ENCODE results near the gene LHX2.

LHX2 gene

DNA sequence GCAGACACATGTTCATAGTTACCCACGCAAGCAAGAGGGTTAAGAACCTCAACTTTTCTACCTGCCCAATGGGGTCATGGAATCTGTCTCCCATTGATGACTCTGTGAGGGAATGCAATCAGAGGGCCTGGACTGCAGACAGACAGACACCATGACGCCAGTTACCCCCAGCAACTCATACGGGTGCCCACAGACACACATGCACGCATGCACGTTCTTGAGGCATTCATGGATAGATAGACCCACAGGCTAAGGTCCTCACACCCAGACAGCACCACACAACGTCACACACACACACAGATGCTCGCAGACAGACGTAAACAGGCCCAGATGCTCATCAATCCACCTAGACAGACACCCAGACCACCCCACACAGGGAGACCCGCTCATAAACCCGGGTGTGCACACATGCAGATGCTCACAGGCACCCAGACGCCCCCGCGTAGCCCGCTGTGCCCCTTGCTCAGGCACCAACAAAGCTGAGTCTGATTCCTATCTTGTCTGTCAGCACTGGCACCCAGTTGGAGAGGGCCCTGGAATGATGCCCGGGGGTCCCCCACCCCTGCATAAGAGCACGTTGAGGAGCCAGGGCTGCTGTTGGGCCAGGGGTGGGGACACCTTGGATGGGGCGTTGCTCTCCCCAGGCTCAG, 23.6 kb downstream of the LHX2 start:
- no peak for DNase-seq

DNA sequence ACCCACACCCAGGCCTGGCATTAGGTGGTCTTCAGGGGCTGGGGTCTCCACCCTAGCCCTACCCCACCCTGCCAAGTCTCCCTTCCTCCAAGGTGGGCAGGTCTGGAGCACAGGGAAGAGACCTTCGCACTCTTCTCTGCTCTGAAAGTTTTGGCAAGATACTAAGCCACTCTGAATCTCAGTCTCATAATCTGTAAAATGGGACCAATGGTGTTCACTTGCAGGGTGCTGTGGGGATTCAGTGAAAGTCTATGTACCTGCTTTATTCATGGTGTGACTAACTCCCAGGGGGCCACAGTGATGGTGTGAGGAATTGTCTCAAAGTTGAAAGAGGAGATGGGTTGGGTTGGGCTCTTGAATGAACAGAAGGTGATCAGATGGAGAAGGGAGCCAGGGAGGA, 25.0 kb downstream of the LHX2 start:
- DNase-seq: no peak

- DNase-seq: no peak
Observed at GRCh38 chr9:124037790-124038189, 26.2 kb downstream of the LHX2 start.

GRCh38 chr9:124038239-124038638, 26.7 kb downstream of the LHX2 start:
- no peak for DNase-seq

GRCh38 chr9:124038790-124039633, 27.4 kb downstream of the LHX2 start:
- no peak for DNase-seq

- DNase-seq: peak; percentile 2
Observed at GRCh38 chr9:124040186-124040931, 28.8 kb downstream of the LHX2 start.

- DNase-seq: no peak
Observed at GRCh38 chr9:124040935-124041816, 29.6 kb downstream of the LHX2 start.

DNA sequence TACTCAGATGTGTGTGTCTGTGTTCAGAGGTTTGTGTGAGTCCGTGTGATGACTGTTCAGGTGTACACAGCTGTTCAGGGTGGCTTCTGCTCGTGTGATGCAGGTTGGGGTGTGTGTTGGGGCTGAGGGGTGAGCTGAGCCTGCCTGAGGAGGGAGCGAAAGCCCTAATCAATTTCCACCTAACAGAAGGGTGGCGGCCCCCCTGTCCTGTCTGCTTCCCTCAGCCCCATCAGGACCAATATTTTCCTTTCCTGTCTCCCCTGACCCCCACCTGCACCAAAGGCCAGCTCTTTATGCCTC, 30.2 kb downstream of the LHX2 start:
- DNase-seq: no peak

- DNase-seq: no peak
Observed at GRCh38 chr9:124042201-124042721, 30.7 kb downstream of the LHX2 start.

DNA sequence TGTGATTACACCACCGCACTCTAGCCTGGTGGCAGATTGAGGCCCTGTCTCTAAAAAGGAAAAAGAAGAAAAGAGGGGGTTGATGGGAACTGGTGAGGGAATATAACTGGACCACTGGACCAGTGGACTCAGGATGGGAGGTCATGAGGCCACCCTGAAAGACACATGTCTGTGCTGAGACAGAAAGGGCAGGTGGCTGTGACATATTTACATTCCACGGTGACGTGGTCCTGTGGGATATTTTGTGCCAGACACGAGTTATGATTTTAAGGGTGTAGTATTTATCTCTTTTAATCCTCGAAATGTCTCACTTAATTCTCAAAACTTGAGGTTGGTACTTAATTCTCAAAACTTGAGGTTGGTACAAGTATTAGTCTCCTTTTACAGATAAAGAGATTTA, 32.9 kb downstream of the LHX2 start:
- DNase-seq: no peak

DNA sequence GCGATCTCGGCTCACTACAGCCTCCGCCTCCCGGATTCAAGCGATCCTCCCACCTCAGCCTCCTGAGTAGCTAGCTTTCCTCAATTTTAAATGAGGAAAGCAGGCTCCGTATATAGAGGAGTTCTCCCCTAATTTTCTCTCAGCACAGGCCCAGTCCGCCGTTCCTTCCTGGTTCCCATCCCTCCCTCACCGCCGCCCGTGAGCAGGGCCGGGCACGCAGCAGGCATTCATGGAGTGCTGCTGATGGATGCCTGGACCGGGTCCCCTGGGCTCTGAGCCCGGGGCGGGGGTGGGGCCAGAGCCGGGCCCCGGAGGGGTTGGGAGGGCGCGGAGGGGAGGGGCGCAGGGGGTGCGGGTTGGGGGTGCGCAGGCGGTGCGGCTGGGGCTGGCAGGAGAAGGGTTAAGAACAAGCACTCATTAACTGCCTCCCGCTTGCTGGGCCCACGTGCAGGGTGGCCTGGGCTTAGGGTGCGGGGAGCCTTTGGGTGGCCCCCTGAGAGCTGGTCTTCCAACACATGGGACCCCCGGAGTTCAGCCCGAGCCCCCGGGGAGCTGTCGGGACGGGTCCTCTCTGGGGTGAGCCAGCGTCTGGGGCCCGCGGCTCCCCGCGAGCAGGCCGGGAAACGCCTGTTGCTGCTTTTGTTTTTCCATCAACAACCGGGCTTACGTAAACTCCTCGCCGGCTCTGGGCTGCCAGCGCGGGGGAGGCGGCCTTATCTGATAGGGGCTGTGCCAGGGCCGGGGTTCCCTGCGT, 33.7 kb downstream of the LHX2 start:
- DNase-seq: no peak

DNA sequence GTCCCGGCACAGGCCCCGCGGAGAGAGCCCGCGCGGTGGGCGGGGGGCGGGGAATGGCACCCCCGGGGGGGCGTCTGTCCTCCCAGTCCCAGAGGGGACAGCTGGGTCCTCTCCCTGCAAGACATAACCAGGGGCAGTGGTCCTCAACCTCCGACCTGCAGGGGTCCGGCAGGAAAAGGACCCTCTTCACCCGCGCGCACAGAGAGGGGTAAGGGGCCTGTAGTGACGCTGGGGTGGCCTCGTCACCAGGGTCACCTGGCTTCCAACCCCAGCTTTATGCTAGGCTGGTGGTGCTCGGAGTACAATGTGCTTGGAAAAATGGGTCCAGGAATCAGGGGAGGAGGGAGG, 34.2 kb downstream of the LHX2 start:
- no peak for DNase-seq

GRCh38 chr9:124046189-124046588, 34.6 kb downstream of the LHX2 start:
- DNase-seq: no peak

- DNase-seq: peak; percentile 25
Observed at GRCh38 chr9:124047251-124047672, 35.7 kb downstream of the LHX2 start.

GRCh38 chr9:124050955-124051354, 39.4 kb downstream of the LHX2 start:
- DNase-seq: no peak

GRCh38 chr9:124052401-124052800, 40.8 kb downstream of the LHX2 start:
- DNase-seq: no peak

DNA sequence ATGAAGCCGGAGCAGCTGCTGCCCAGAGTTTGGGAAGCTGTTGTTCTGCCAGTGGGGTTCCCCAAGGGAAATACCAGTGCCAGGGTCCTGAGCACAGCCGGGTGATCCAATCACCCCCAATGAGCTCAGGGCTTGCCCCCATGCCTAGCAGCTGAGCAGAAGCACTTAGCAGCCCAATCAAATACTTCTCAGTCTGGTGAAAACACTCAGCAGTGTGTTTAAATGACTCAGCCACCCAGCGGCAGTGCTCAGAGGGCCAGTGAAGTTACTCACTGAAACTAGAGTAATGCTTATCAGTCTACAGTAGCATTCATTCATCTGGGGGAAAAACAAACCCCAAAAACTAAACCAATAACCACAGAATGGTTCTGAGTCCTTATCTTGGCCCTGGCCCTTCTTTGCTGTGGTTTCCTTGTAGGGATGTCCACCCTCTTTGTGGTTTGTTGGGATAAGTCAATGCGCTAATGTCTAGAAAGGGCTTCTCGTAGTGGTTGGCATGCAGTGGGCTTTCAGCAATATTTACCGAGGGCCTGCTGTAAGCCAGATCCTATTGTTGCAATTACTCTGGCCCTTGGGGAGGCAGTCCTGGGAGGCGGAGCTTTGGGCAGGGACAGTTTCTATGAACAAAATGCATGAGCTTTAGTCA, 43.1 kb downstream of the LHX2 start:
- peak; percentile 95 for DNase-seq

DNA sequence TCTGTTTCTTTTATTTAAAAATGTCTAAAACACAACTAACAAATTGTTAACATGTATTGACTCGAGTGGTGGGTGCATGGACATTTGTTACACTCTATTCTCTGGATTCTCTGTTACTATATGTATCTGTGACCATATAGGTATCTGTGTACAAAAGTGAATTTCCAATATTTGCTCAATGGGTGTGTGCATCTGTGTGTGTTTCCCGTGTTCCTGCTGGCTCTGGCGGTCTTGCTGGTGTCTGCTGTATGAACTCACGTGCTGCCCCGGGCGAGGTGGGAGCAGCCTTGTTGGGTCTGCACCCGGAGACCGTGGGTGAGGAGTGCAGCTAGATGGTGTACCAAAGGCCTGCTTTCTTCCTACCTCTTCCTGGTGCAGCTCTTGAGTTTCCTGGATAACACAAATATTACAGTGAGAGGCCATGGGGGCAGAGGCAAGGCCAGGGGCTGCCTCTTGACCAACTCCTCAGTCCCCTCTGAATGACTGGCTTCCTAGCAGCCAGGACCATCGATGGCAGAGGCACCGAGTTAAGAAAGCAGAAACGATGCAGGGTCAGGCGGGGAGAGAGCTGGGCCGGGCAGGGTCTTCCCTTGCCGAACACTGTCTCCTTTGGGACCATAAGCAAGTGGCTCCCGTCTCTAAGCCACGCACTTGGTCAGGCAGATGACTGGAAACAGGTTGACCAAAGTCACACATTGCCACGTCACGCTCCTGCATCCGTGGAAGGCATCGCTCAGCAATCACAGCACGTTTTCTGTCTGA, 49.5 kb downstream of the LHX2 start:
- no peak for DNase-seq

DNA sequence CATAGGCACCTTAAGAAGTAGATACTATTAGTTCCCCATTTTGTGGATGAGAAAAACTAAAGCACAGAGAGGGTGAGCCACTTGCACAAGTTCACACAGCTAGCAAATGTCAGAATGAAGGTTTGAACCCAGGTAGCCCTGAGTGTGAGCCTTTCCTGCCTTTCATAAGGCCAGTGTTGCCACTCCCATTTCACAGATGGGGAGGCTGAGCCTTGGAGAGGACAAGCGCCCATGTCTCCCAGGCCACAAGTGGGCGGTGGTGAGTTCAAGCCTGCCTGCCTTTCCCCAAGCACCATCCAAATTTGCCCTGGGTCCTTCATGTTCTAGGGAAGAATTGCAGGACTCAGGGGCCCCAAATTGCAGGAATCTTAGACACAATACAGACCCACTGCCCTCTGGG, 50.6 kb downstream of the LHX2 start:
- no peak for DNase-seq

DNA sequence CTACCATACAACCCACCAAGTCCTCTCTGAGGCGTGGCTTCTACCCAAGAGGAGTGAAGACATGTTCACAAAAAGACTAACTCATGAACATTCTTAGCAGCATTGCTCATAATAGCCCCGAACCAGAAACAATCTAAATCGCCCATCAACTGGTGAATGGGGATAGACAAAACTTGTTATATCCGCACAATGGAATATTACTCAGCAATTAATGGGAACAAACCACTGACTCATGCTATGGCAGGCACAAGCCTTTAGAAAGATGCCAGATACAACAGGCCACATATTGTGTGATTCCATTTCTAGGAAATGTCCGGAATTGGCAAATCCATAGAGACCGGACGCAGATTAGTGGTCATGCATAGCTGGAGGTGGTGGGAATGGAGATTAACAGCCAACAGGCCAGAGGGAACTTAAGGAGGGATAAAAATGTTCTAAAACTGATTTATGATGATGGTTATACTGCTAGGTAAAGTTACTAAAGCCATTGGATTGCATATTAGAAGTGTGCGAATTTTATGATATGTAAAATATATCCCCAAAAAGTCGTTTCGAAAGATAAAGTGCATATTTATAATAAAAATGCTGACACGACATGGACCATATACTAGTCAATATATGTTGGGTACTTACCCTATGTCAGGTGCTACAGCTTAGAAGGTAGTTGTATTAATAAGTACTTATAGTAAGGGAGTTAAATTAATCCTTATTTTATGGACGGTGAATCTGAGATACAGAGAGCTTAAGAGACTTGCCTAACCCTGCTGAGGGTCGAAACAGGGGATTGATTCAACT, 55.4 kb downstream of the LHX2 start:
- no peak for DNase-seq

Measured in MV-4-11 (cell line).